ENCODE measurements around the gene MRPL58. TPM values are rescaled to one million over a fixed set of nuclear protein-coding genes. Genes with fewer than 3 reads are reported as not detected.

MRPL58 gene
- polyA plus RNA-seq, 3 donors: 18.9 to 52.6 (median 44.4) TPM

DNA sequence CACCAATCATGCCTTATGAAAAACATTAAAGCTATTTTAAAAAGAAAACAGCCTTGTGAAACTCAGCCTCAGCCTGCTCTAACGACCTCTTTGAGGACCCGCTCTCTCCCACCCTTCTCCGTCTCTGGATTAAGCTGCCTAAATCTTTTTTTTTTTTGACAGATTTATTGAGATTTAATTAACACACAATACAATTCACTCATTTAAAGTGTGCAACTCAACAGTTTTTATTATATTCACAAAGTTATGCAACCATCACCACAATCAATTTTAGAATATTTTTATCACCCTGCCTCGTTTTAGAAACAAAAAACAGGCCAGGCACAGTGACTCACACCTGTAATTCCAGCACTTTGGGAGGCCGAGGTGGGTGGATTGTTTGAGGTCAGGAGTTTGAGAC lies 16.6 kb upstream of the MRPL58 start:
- Histone ChIP-seq H3K4me3 (replicated peaks in 1 of 3; ENCODE audit: low read depth in 2 of 3, low read length in 3 of 3) (no peak overlapping the region), H3K9me3 (replicated peaks in 1 of 2; ENCODE audit: control insufficient read depth in 1 of 2, insufficient read depth in 1 of 2, low read length in 2 of 2) (no peaks in the 10 kb centered on the region), H3K4me1 (ENCODE audit: control insufficient read depth in 1 of 2, insufficient read depth in 2 of 2, low read length in 2 of 2) (no peaks in the 10 kb centered on the region), H4K20me1 (ENCODE audit: insufficient read depth, low read length) (no peaks in the 10 kb centered on the region), H3K27me3 (ENCODE audit: control insufficient read depth in 2 of 2, insufficient read depth in 2 of 2, low read length in 2 of 2) (no peaks in the 10 kb centered on the region), H2AFZ (ENCODE audit: insufficient read depth, low read depth, low read length, poor library complexity, severe bottlenecking) (no peak overlapping the region), H3K4me2 (replicated peaks; ENCODE audit: extremely low read depth, low read length, poor library complexity, severe bottlenecking) (no peak overlapping the region), H3K9ac (ENCODE audit: insufficient read depth, low read length, poor library complexity, severe bottlenecking) (no peak overlapping the region), H3K27ac (ENCODE audit: low read depth in 1 of 2, low read length in 2 of 2) (no peak overlapping the region), H3K36me3 (replicated peaks in 1 of 2; ENCODE audit: control insufficient read depth in 1 of 2, insufficient read depth in 2 of 2, low read length in 2 of 2) (no peaks in the 10 kb centered on the region), H3K79me2 (ENCODE audit: insufficient read depth, low read length) (no peaks in the 10 kb centered on the region)
- 100% methylated on average over 3 of the region's 5 CpGs for WGBS (ENCODE audit: insufficient coverage)
- no peaks in the 10 kb centered on the region for H3K36me3 Mint-ChIP-seq
- DNase-seq: no peak
- peaks cover 0 to 2% (median 0%) of the 10 kb centered on the region in 7 donors for H3K9me3 Mint-ChIP-seq
- TF ChIP-seq, protein P1, sequence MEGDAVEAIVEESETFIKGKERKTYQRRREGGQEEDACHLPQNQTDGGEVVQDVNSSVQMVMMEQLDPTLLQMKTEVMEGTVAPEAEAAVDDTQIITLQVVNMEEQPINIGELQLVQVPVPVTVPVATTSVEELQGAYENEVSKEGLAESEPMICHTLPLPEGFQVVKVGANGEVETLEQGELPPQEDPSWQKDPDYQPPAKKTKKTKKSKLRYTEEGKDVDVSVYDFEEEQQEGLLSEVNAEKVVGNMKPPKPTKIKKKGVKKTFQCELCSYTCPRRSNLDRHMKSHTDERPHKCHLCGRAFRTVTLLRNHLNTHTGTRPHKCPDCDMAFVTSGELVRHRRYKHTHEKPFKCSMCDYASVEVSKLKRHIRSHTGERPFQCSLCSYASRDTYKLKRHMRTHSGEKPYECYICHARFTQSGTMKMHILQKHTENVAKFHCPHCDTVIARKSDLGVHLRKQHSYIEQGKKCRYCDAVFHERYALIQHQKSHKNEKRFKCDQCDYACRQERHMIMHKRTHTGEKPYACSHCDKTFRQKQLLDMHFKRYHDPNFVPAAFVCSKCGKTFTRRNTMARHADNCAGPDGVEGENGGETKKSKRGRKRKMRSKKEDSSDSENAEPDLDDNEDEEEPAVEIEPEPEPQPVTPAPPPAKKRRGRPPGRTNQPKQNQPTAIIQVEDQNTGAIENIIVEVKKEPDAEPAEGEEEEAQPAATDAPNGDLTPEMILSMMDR (IDR thresholded peaks at IDR 0.05): no peak
- intact Hi-C loops (cut with micrococcal nuclease): no loop called here
- peaks cover 18% of the 10 kb centered on the region for H3K4me1 Mint-ChIP-seq
- no peak overlapping the region for H3K27ac Mint-ChIP-seq
- H3K27me3 Mint-ChIP-seq (ENCODE audit: low read depth in 3 of 3): peaks cover 4 to 10% (median 4%) of the 10 kb centered on the region in 3 donors
- no peak overlapping the region for H3K4me3 Mint-ChIP-seq

- H3K27ac ChIP-seq (ENCODE audit: low read depth in 1 of 2, low read length in 2 of 2): no peak overlapping the region
- no peaks in the 10 kb centered on the region for H3K27me3 ChIP-seq (ENCODE audit: control insufficient read depth in 2 of 2, insufficient read depth in 2 of 2, low read length in 2 of 2)
- H2AFZ ChIP-seq (ENCODE audit: insufficient read depth, low read depth, low read length, poor library complexity, severe bottlenecking): no peak overlapping the region
- WGBS (ENCODE audit: insufficient coverage): 74% methylated on average over 6 of the region's 6 CpGs
- H3K79me2 ChIP-seq (ENCODE audit: insufficient read depth, low read length): no peaks in the 10 kb centered on the region
- Mint-ChIP-seq H3K27ac (no peak overlapping the region), H3K27me3 (ENCODE audit: low read depth in 3 of 3) (peaks cover 2 to 3% (median 2%) of the 10 kb centered on the region in 3 donors), H3K36me3 (no peaks in the 10 kb centered on the region), H3K4me1 (peaks cover 15% of the 10 kb centered on the region), H3K4me3 (no peak overlapping the region), H3K9me3 (peaks cover 0 to 2% (median 0%) of the 10 kb centered on the region in 7 donors)
- H4K20me1 ChIP-seq (ENCODE audit: insufficient read depth, low read length): no peaks in the 10 kb centered on the region
- DNase-seq: no peak
- H3K36me3 ChIP-seq (replicated peaks in 1 of 2; ENCODE audit: control insufficient read depth in 1 of 2, insufficient read depth in 2 of 2, low read length in 2 of 2): no peaks in the 10 kb centered on the region
- H3K4me2 ChIP-seq (replicated peaks; ENCODE audit: extremely low read depth, low read length, poor library complexity, severe bottlenecking): no peak overlapping the region
- no peaks in the 10 kb centered on the region for H3K9me3 ChIP-seq (replicated peaks in 1 of 2; ENCODE audit: control insufficient read depth in 1 of 2, insufficient read depth in 1 of 2, low read length in 2 of 2)
- H3K4me1 ChIP-seq (ENCODE audit: control insufficient read depth in 1 of 2, insufficient read depth in 2 of 2, low read length in 2 of 2): no peaks in the 10 kb centered on the region
- no peak overlapping the region for H3K9ac ChIP-seq (ENCODE audit: insufficient read depth, low read length, poor library complexity, severe bottlenecking)
- H3K4me3 ChIP-seq (replicated peaks in 1 of 3; ENCODE audit: low read depth in 2 of 3, low read length in 3 of 3): no peak overlapping the region
- TF ChIP-seq, protein P1 (IDR thresholded peaks at IDR 0.05): no peak
- intact Hi-C loops (cut with micrococcal nuclease): no loop called here
Observed at GRCh38 chr17:74998783-74999182, 13.7 kb upstream of the MRPL58 start.
